Esophagus muscularis mucosa (tissue), 4 donors: ENCODE data around the gene ASTN2. TPM values are rescaled to one million over a fixed set of nuclear protein-coding genes. Genes with fewer than 3 reads are reported as not detected.

Source experiments
- DNase-seq: peaks from one replicate; pipeline ENCODE4 v3.0.0-alpha.2; 2017; ENCODE audit errors: extremely low spot score
- H3K27ac ChIP-seq, 4 donors: fragments of 200-600 bp; sonication (generic); replicated peaks in 1 of 4; 1 replicate in 3 of 4; 2 replicates in 1 of 4; pipeline ENCODE4 v1.5.1; 2016 to 2019; ENCODE audit warnings: mild to moderate bottlenecking in 1 of 4
- H3K27me3 ChIP-seq, 4 donors: fragments of 200-600 bp; sonication (generic); one replicate each; pipeline versions ENCODE4 v1.5.1 to v1.6.0; 2016 to 2019
- H3K36me3 ChIP-seq, 4 donors: fragments of 200-600 bp; sonication (generic); one replicate each; pipeline ENCODE4 v1.5.1; 2016 to 2019
- H3K4me1 ChIP-seq, 4 donors: fragments of 200-600 bp; sonication (generic); one replicate each; pipeline ENCODE4 v1.5.1; 2016 to 2019
- H3K4me3 ChIP-seq, 4 donors: fragments of 200-600 bp; sonication (generic); 1 replicate in 2 of 4; 2 replicates in 2 of 4; pipeline ENCODE4 v1.5.1; 2016 to 2019; ENCODE audit warnings: mild to moderate bottlenecking in 4 of 4, moderate library complexity in 1 of 4
- H3K9me3 ChIP-seq, 4 donors: fragments of 200-600 bp; sonication (generic); 1 replicate in 3 of 4; 2 replicates in 1 of 4; pipeline ENCODE4 v1.5.1; 2016 to 2019
- CTCF ChIP-seq, 3 experiments: fragments of 200-600 bp in 2 of 3; fragments of 450-650 bp in 1 of 3; sonication (generic) in 2 of 3; IDR thresholded peaks; one replicate each; pipeline ENCODE4 v1.5.1; 2017 to 2019; ENCODE audit warnings: antibody characterized with exemption in 3 of 3, mild to moderate bottlenecking in 2 of 3, moderate library complexity in 1 of 3
- EP300 ChIP-seq: sonication (generic); formaldehyde crosslinking; IDR thresholded peaks from one replicate; pipeline ENCODE4 v1.6.1; 2017; ENCODE audit warnings: antibody characterized with exemption
- POLR2A ChIP-seq: fragments of 450-650 bp; IDR thresholded peaks from one replicate; pipeline ENCODE4 v1.6.1; 2017; ENCODE audit warnings: antibody characterized with exemption, moderate library complexity, mild to moderate bottlenecking, low read depth
- POLR2AphosphoS5 ChIP-seq, 2 donors: sonication (generic); formaldehyde crosslinking; IDR thresholded peaks; one replicate each; pipeline ENCODE4 v1.6.1; 2017; ENCODE audit warnings: antibody characterized with exemption in 2 of 2
- WGBS: methylation state at CpG from one replicate; pipeline ENCODE4 v1.1.5; 2018; 5-methylcytosine and 5-hydroxymethylcytosine counted together
- intact Hi-C: fragments of 100-400 bp; cut with DNase I; formaldehyde crosslinking; loops from one replicate; pipeline ENCODE4 v1.15.1; 2023
- total RNA-seq, 4 donors: library from RNA; depleted of rRNA; stranded (reverse); fragments of >200 nt; gene quantifications; one replicate each; pipeline versions ENCODE4 v1.1.0 to v1.2.1, GENCODE V29; 2016

Gene ASTN2
- total RNA-seq, 4 donors from 2014 or later = 4.2 to 6.9 (median 5.5) TPM

GRCh38 chr9:116800074-116800473 is 614.8 kb downstream of the ASTN2 start:
- no peak for DNase-seq
- no peak for TF ChIP-seq CTCF (IDR thresholded peaks at IDR 0.05)
- Histone ChIP-seq H3K36me3 (no peaks in the 10 kb centered on the region), H3K4me3 (no peak overlapping the region), H3K27me3 (no peaks in the 10 kb centered on the region), H3K9me3 (no peaks in the 10 kb centered on the region), H3K4me1 (no peaks in the 10 kb centered on the region), H3K27ac (no peak overlapping the region)
- intact Hi-C loops = no loop called here
- 83% methylated on average over 4 of the region's 4 CpGs for WGBS

GRCh38 chr9:116798521-116798920 is 616.3 kb downstream of the ASTN2 start:
- intact Hi-C loops = no loop called here
- DNase-seq = no peak
- TF ChIP-seq POLR2AphosphoS5 (IDR thresholded peaks at IDR 0.05) (no peak), POLR2A (no peak), EP300 (no peak), CTCF (IDR thresholded peaks at IDR 0.05) (no peak)
- no peak overlapping the region for H3K4me3 ChIP-seq
- no peak overlapping the region for H3K27ac ChIP-seq
- H3K4me1 ChIP-seq = no peaks in the 10 kb centered on the region
- 86% methylated on average over 2 of the region's 2 CpGs for WGBS
- H3K9me3 ChIP-seq = no peaks in the 10 kb centered on the region
- H3K27me3 ChIP-seq = no peaks in the 10 kb centered on the region
- no peaks in the 10 kb centered on the region for H3K36me3 ChIP-seq

DNA sequence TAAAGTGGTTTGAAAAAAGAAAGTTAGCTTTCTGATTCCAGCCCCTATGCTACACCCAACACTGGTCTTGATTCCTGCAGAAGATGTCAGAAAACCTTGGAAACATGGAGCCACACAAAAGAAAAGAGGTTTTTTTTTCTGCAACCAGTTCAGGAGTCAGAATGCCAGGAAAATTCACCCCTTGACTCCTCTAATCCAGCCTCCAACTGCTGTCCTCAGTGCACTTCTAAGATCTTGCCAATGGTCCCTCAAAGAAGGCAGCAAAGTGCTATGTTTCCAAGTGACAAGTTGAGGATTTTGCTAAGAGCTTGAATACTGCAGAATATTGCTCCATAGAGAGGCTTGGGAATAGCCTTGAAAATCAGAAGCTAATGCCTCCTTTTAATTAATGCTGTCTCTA is 617.6 kb downstream of the ASTN2 start:
- intact Hi-C loops = no loop called here
- TF ChIP-seq POLR2A (no peak), POLR2AphosphoS5 (IDR thresholded peaks at IDR 0.05) (no peak), EP300 (no peak), CTCF (IDR thresholded peaks at IDR 0.05) (no peak)

DNA sequence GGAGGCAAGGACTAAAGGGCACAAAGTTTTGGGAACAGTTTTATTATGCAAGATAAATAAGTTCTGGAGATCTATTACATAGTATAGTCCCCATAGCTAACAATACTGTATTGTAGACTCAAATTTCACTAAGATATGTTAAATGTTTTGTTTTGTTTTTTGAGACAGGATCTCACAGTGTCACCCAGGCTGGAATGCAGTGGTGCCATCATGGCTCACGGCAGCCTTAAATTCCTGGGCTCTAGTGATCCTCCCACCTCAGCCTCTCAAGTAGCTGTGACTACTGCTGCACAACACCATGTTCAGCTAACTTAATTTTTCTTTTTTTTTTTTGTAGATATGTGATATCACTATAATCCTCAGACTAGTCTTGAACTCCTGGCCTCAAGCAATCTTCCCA is 618.2 kb downstream of the ASTN2 start:
- WGBS = 50% methylated on average over 1 of the region's 1 CpG
- no peak overlapping the region for H3K27ac ChIP-seq
- H3K36me3 ChIP-seq = no peaks in the 10 kb centered on the region
- H3K4me1 ChIP-seq = no peaks in the 10 kb centered on the region
- no peak for DNase-seq
- intact Hi-C loops = no loop called here
- no peaks in the 10 kb centered on the region for H3K27me3 ChIP-seq
- H3K9me3 ChIP-seq = no peaks in the 10 kb centered on the region
- TF ChIP-seq EP300 (no peak), CTCF (IDR thresholded peaks at IDR 0.05) (no peak), POLR2A (no peak)
- H3K4me3 ChIP-seq = no peak overlapping the region

More for the DNA sequence above, 617.6 kb downstream of the ASTN2 start:
- Histone ChIP-seq H3K27ac (no peak overlapping the region), H3K27me3 (no peaks in the 10 kb centered on the region), H3K9me3 (no peaks in the 10 kb centered on the region), H3K36me3 (no peaks in the 10 kb centered on the region), H3K4me3 (no peak overlapping the region), H3K4me1 (no peaks in the 10 kb centered on the region)
- DNase-seq = no peak

- Histone ChIP-seq H3K27ac (no peak overlapping the region), H3K36me3 (no peaks in the 10 kb centered on the region), H3K27me3 (no peaks in the 10 kb centered on the region), H3K9me3 (no peaks in the 10 kb centered on the region), H3K4me1 (no peaks in the 10 kb centered on the region), H3K4me3 (no peak overlapping the region)
- no peak for DNase-seq
- 47% methylated on average over 2 of the region's 2 CpGs for WGBS
- no peak for TF ChIP-seq POLR2A
- intact Hi-C loops = no loop called here
These were observed 619.0 kb downstream of the ASTN2 start for GRCh38 chr9:116795821-116796220.
